LNCaP clone FGC (cell line): ENCODE results near the gene NTF4.
A peak's percentile ranks its signal among the peaks of the same experiment; 100 is the strongest.
"Not testable (repeated sequence)": the region's sequence is repeated elsewhere in the genome, so short reads cannot be mapped to it uniquely, and the experiment has no call there.

Source experiments
- DNase-seq: peaks from one replicate; pipeline ENCODE4 v3.0.0-alpha.2; 2011; ENCODE audit warnings: low read depth
- H3K4me3 ChIP-seq: 2 replicates; pipeline ENCODE4 v1.5.1; 2011; ENCODE audit warnings: mild to moderate bottlenecking, low read depth, low read length, control low read depth
- TF ChIP-seq, protein P1 (sequence below): IDR thresholded peaks from 2 replicates; pipeline ENCODE4 v1.5.1; 2012; ENCODE audit warnings: mild to moderate bottlenecking; ENCODE audit not compliant: control insufficient read depth, insufficient read depth; ENCODE audit errors: extremely low read depth

NTF4 gene

DNA sequence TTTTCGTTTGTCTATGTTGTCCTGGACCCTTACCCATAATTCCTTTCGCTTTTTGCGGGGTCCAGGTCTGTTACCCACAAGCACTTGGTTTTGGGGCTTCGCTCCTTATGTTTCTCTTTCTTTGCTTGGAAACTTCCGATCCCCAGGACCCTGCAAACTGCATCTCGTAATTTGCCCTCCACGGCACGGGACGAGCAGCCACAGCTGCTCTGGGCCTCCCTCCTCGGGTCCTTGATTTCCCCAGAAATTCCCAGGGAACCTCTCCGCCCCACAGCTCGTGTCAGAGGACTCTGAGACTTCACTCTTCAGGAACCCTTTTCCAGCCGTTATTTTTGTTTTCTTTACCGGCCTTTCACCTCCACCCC is 21.2 kb upstream of the NTF4 start:
- no peak for DNase-seq
- H3K4me3 ChIP-seq, result peak overlapping the region; percentile 87
- TF ChIP-seq, protein P1, sequence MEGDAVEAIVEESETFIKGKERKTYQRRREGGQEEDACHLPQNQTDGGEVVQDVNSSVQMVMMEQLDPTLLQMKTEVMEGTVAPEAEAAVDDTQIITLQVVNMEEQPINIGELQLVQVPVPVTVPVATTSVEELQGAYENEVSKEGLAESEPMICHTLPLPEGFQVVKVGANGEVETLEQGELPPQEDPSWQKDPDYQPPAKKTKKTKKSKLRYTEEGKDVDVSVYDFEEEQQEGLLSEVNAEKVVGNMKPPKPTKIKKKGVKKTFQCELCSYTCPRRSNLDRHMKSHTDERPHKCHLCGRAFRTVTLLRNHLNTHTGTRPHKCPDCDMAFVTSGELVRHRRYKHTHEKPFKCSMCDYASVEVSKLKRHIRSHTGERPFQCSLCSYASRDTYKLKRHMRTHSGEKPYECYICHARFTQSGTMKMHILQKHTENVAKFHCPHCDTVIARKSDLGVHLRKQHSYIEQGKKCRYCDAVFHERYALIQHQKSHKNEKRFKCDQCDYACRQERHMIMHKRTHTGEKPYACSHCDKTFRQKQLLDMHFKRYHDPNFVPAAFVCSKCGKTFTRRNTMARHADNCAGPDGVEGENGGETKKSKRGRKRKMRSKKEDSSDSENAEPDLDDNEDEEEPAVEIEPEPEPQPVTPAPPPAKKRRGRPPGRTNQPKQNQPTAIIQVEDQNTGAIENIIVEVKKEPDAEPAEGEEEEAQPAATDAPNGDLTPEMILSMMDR, result no peak

DNA sequence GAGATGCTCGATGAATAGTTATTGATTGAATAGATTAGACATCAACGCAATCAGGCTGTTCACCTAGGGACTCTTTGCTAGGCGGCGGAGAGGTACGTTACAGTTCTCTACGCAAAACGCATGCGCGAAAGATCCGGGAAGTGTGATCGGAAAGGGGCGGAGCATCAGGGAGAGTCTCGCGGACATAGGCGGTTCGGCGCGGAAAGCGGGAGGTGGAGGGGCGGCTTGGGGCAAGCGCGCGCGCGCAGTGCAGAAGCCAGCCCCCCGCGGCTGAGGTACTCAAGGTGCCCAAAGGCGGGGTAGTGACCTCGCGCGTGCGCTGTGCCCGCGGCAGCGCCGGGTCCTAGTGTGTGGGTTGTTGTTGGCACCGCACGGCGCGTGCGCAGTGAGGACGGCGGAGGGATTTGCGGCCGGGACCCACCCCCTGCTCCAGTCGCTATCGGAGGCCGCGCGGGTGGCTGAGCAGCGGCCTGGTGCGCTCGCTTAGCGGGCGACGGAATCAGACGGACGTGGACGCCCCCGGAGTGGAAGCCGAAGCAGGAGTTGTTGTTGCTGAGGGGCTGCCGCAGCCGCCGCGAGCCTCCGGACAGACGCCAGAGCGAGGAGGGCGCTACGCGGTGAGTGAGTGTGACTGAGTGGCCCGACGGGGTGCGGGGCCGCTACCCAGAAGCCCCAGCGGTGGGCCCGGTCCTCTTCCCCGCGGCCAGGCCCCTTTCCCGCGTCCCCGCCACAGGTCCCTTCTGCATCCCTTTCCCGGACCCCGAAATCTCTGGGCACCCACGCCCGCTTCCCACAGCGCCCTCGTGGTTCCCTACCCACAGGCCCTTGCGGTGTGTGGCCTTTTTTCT is 20.6 kb upstream of the NTF4 start, which contains the start of gene SNRNP70:
TSS of gene SNRNP70 (plus strand) at position 432 of the 848 bp plus-strand sequence. CDS start 964 bp downstream, outside the sequence.
- TF ChIP-seq, protein P1, result no peak
- DNase-seq, result peak; percentile 90
- peak within 1 kb of the TSS; percentile 87 for H3K4me3 ChIP-seq

DNA sequence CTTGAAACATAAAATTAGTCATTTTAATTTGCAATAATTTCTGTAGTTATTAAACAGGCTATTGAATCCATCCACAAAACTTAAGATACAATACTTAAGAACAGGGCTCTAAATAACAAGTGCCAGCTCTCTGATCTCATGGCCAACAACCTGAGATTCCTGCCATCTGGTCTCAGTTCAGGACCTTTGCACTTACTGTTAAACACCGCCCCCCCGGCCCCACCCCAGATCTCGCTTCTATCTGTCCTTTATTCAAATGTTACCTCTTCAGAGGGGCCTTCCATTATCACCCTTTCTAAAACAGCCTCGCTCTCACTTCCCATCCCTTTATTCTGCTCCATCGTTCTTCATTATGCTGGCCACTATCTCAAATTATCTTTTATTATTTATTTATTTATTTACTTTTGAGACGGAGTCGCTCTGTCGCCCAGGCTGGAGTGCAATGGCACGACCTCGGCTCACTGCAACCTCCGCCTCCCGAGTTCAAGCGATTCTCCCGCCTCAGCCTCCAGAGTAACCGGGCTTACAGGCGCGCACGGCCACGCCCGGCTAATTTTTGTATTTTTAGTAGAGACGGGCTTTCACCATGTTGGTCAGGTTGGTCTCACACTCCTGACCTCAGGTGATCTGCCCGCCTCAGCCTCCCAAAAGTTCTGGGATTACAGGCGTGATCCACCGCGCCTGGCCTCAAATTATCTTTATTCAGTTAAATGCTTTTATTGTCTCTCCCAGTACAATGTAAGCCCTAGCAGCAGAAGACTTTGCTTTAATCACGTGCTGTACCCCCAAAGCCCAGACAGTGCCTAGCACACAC is 19.8 kb upstream of the NTF4 start:
- TF ChIP-seq, protein P1, result no peak
- no peak for DNase-seq
- H3K4me3 ChIP-seq, result peak overlapping the region; percentile 87

DNA sequence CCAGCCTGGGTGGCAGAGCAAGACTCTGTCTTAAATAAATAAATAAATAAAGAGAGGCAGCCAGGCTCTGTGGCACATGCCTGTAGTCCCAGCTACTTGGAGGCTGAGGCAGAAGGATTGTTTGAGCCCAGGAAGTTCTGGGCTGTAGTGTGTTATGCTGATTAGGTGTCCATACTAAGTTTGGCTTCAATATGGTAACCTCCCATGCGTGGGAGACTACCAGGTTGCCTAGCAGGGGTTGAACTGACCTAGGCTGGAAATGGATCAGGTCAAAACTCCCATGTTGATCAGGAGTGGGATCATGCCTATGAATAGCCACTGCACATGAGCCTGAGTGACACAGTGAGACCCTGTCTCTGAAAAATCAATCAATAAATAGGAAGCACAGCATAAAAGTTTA is 16.7 kb upstream of the NTF4 start:
- H3K4me3 ChIP-seq, result no peak overlapping the region
- TF ChIP-seq, protein P1, result no peak
- DNase-seq, result no peak

DNA sequence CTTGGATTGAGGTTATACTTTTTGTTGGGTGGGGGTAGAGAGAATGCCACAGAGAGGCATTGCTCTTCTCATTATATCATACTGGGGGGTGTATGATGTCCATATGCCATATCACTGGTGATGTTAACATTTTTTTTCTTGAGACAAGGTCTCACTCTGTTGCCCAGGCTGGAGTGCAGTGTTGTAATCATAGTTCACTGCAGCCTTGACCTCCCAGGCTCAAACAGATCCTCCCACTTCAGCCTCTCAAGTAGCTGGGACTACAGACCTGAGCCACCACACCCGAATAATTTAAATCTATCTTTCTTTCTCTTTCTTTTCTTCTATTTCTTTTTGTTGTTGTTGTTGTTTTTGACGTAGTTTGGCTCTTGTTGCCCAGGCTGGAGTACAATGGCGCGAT is 15.8 kb upstream of the NTF4 start:
- TF ChIP-seq, protein P1, result no peak
- H3K4me3 ChIP-seq, result no peak overlapping the region
- no peak for DNase-seq

DNA sequence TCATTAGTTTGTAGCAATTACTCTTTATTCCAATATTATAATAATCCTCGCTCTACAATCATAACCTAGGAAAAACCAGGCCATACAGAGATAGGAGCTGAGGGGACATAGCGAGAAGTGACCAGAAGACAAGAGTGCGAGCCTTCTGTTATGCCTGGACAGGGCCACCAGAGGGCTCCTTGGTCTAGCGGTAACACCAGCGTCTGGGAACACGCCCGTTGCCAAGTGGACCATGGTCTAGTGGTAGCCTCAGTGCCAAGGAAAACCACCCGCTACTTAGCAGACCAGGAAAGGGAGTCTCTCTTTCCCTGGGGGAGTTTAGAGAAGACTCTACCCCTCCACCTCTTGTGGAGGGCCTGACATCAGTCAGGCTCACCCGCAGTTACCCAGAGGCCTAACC is 10.3 kb upstream of the NTF4 start:
- TF ChIP-seq, protein P1, result peak; percentile 42

More for the DNA sequence above, 10.3 kb upstream of the NTF4 start:
- H3K4me3 ChIP-seq, DNase-seq: not testable (repeated sequence)
